HepG2 (cell line): ENCODE measurements around the gene DNM1. TPM values are rescaled to one million over a fixed set of nuclear protein-coding genes. Genes with fewer than 3 reads are reported as not detected.

Experiments used
- ATF2 ChIP-seq: sonication (generic); formaldehyde crosslinking; IDR thresholded peaks from 2 replicates; pipeline ENCODE4 v1.4.0; 2020; ENCODE audit warnings: missing genetic modification reagents
- ATRX ChIP-seq: sonication (generic); formaldehyde crosslinking; IDR thresholded peaks from 2 replicates; pipeline ENCODE4 v1.4.0; 2020; ENCODE audit warnings: missing genetic modification reagents, borderline replicate concordance
- FIP1L1 ChIP-seq: fragments of 200-400 bp; formaldehyde crosslinking; IDR thresholded peaks from 2 replicates; pipeline ENCODE4 v1.6.1; 2018; ENCODE audit warnings: low read depth, mild to moderate bottlenecking, low read length, moderate library complexity, borderline replicate concordance; ENCODE audit not compliant: insufficient read depth
- FOXO4 ChIP-seq: sonication (generic); formaldehyde crosslinking; conservative IDR thresholded peaks from 2 replicates; pipeline ENCODE4 v1.8.1; 2023; ENCODE audit warnings: missing genetic modification reagents
- GLMP ChIP-seq: sonication (generic); formaldehyde crosslinking; IDR thresholded peaks from 2 replicates; pipeline ENCODE4 v1.9.0; 2021; ENCODE audit warnings: missing genetic modification reagents, mild to moderate bottlenecking, borderline replicate concordance
- GMEB1 ChIP-seq: sonication (generic); formaldehyde crosslinking; IDR thresholded peaks from 2 replicates; pipeline ENCODE4 v1.5.1; 2020; ENCODE audit warnings: missing genetic modification reagents, mild to moderate bottlenecking, borderline replicate concordance
- SMAD9 ChIP-seq: sonication (generic); formaldehyde crosslinking; IDR thresholded peaks from 2 replicates; pipeline ENCODE4 v1.5.1; 2020; ENCODE audit warnings: mild to moderate bottlenecking, missing genetic modification reagents
- ZMYM3 ChIP-seq: sonication (generic); formaldehyde crosslinking; IDR thresholded peaks from 2 replicates; pipeline ENCODE4 v1.5.1; 2020; ENCODE audit warnings: mild to moderate bottlenecking, missing genetic modification reagents
- ZNF124 ChIP-seq: sonication (generic); formaldehyde crosslinking; IDR thresholded peaks from 2 replicates; pipeline ENCODE4 v1.4.0; 2020; ENCODE audit warnings: missing genetic modification reagents
- ZNF3 ChIP-seq: IDR thresholded peaks from 2 replicates; pipeline ENCODE4 v1.7.0; 2017; ENCODE audit warnings: inconsistent platforms
- ZNF354B ChIP-seq: sonication (generic); formaldehyde crosslinking; IDR thresholded peaks from 2 replicates; pipeline ENCODE4 v1.8.0; 2022; ENCODE audit warnings: mild to moderate bottlenecking, missing genetic modification reagents
- ZNF362 ChIP-seq: sonication (generic); formaldehyde crosslinking; IDR thresholded peaks from 2 replicates; pipeline ENCODE4 v1.4.0; 2020; ENCODE audit warnings: missing genetic modification reagents, mild to moderate bottlenecking, borderline replicate concordance
- ZNF460 ChIP-seq: sonication (generic); formaldehyde crosslinking; IDR thresholded peaks from 2 replicates; pipeline ENCODE4 v1.5.1; 2020; ENCODE audit warnings: missing genetic modification reagents, mild to moderate bottlenecking, borderline replicate concordance
- ZNF543 ChIP-seq: sonication (generic); formaldehyde crosslinking; IDR thresholded peaks from 2 replicates; pipeline ENCODE4 v1.4.0; 2020; ENCODE audit warnings: mild to moderate bottlenecking, missing genetic modification reagents
- ZNF552 ChIP-seq: sonication (generic); formaldehyde crosslinking; IDR thresholded peaks from 2 replicates; pipeline ENCODE4 v1.9.0; 2022; ENCODE audit warnings: missing genetic modification reagents, mild to moderate bottlenecking, borderline replicate concordance
- ZNF607 ChIP-seq: sonication (generic); formaldehyde crosslinking; IDR thresholded peaks from 2 replicates; pipeline ENCODE4 v1.5.1; 2020; ENCODE audit warnings: missing genetic modification reagents, mild to moderate bottlenecking, borderline replicate concordance
- polyA plus RNA-seq, 8 experiments: library from polyadenylated mRNA; depleted of rRNA in 3 of 8; stranded (reverse) in 7 of 8; unstranded in 1 of 8; fragments of >200 nt; fragmentation: Illumina TruSeq in 4 of 8; extraction: Trizol in 4 of 8; gene quantifications; 2 replicates each; pipeline versions ENCODE4 v1.2.1 to v1.2.3, GENCODE V29; 2011 to 2016; ENCODE audit warnings: low read depth in 4 of 8, missing spikeins in 1 of 8, mixed read lengths in 1 of 8; ENCODE audit not compliant: insufficient read depth in 1 of 8
- total RNA-seq, 5 experiments: library from RNA; depleted of rRNA; stranded (reverse); fragments of >200 nt; fragmentation: Illumina TruSeq; extraction: Trizol; gene quantifications; 2 replicates each; pipeline ENCODE4 v1.2.3, GENCODE V29; 2016; ENCODE audit warnings: low read depth in 1 of 5

DNM1 gene
- total and polyA plus RNA-seq, 2 of the 13 experiments (the other 11 are each of a cell fraction or from before 2014, with no cell fraction given): 0.13 to 0.58 TPM

- peak; percentile 94 for TF ChIP-seq ZNF362
- no peak for TF ChIP-seq ZNF460
- no peak for TF ChIP-seq GLMP (CRISPR knock-in tag)
- no peak for TF ChIP-seq FIP1L1
- no peak; the same call in 1 of the 2 replicates for TF ChIP-seq ZNF607 (CRISPR knock-in tag)
- no peak for TF ChIP-seq ZNF543 (CRISPR knock-in tag)
- TF ChIP-seq ZMYM3 (CRISPR knock-in tag): no peak; the same call in 1 of the 2 replicates
- TF ChIP-seq ZNF354B (CRISPR knock-in tag): no peak
- TF ChIP-seq ZNF124 (CRISPR knock-in tag): no peak
- TF ChIP-seq ZNF552: no peak
- TF ChIP-seq ATF2 (CRISPR knock-in tag): 0 out of 2 replicates have a peak, but pooled peaks have one; percentile 16
- TF ChIP-seq ZNF3 (CRISPR knock-in tag): no peak
- TF ChIP-seq GMEB1 (CRISPR knock-in tag): no peak; the same call in 1 of the 2 replicates
- no peak for TF ChIP-seq ATRX (CRISPR knock-in tag)
- TF ChIP-seq FOXO4 (CRISPR knock-in tag): no peak
- no peak for TF ChIP-seq SMAD9
Observed at GRCh38 chr9:128296340-128297220, 93.4 kb downstream of the DNM1 start (continued).
